Upper lobe of left lung (tissue), 6 donors: Measurements from ENCODE around the gene ASIC3. TPM values are rescaled to one million over a fixed set of nuclear protein-coding genes. Genes with fewer than 3 reads are reported as not detected.

Experiments
- ATAC-seq, 2 donors: fragments of 200-7000 bp; cut with Tn5 transposase; one replicate each; pipeline ENCODE4 v1.9.1; 2022; ENCODE audit warnings: mild to moderate bottlenecking in 2 of 2, moderate library complexity in 2 of 2; ENCODE audit not compliant: low FRiP score in 2 of 2
- DNase-seq, 2 donors: peaks; one replicate each; pipeline ENCODE4 v3.0.0-alpha.2; 2019 to 2020
- H3K27ac ChIP-seq, 4 donors: fragments of 200-600 bp; sonication (generic); one replicate each; pipeline ENCODE4 v1.5.1; 2016 to 2019
- H3K27me3 ChIP-seq, 4 donors: fragments of 200-600 bp; sonication (generic); one replicate each; pipeline ENCODE4 v1.5.1; 2017 to 2019
- H3K36me3 ChIP-seq, 4 donors: fragments of 200-600 bp; sonication (generic); one replicate each; pipeline ENCODE4 v1.5.1; 2016 to 2019
- H3K4me1 ChIP-seq, 4 donors: fragments of 200-600 bp; sonication (generic); one replicate each; pipeline ENCODE4 v1.5.1; 2018 to 2019
- H3K4me3 ChIP-seq, 4 donors: fragments of 200-600 bp; sonication (generic); one replicate each; pipeline ENCODE4 v1.5.1; 2017 to 2019; ENCODE audit warnings: mild to moderate bottlenecking in 2 of 4, moderate library complexity in 1 of 4
- H3K9me3 ChIP-seq, 4 donors: fragments of 200-600 bp; sonication (generic); one replicate each; pipeline ENCODE4 v1.5.1; 2018 to 2019
- EP300 ChIP-seq, 4 donors: sonication (generic); formaldehyde crosslinking; IDR thresholded peaks; one replicate each; pipeline ENCODE4 v1.5.1; 2017; ENCODE audit warnings: antibody characterized with exemption in 4 of 4, control low read depth in 2 of 4
- POLR2A ChIP-seq, 4 donors: fragments of 450-650 bp; IDR thresholded peaks; one replicate each; pipeline ENCODE4 v1.5.1; 2016 to 2017; ENCODE audit warnings: antibody characterized with exemption in 4 of 4, mild to moderate bottlenecking in 2 of 4
- POLR2AphosphoS5 ChIP-seq, 2 donors: sonication (generic); formaldehyde crosslinking; IDR thresholded peaks; one replicate each; pipeline ENCODE4 v1.5.1; 2017; ENCODE audit warnings: antibody characterized with exemption in 2 of 2
- WGBS, 2 donors: methylation state at CpG; one replicate each; pipeline ENCODE4 v1.1.5; 2017 to 2018; 5-methylcytosine and 5-hydroxymethylcytosine counted together
- total RNA-seq, 6 donors: library from RNA; depleted of rRNA in 4 of 6; stranded (reverse); fragments of >200 nt in 4 of 6; gene quantifications; one replicate each; pipeline versions ENCODE4 v1.1.0 to v1.2.1, GENCODE V29; 2016 to 2021
- TF ChIP-seq, protein P1 (sequence below), 6 experiments: fragments of 450-650 bp in 4 of 6; fragments of 200-600 bp in 2 of 6; sonication (generic) in 2 of 6; IDR thresholded peaks; one replicate each; pipeline ENCODE4 v1.5.1; 2016 to 2019; ENCODE audit warnings: antibody characterized with exemption in 6 of 6
- donor health status: DM: no; HTN: no; CAD: no; lungs with moderate emphysema.
- donor health status: DM: no; HTN: yes; CAD: no; lungs with severe emphysema.

ASIC3 gene
- total RNA-seq, 6 donors from 2014 or later, result 2.1 to 37.7 (median 4.0) TPM

DNA sequence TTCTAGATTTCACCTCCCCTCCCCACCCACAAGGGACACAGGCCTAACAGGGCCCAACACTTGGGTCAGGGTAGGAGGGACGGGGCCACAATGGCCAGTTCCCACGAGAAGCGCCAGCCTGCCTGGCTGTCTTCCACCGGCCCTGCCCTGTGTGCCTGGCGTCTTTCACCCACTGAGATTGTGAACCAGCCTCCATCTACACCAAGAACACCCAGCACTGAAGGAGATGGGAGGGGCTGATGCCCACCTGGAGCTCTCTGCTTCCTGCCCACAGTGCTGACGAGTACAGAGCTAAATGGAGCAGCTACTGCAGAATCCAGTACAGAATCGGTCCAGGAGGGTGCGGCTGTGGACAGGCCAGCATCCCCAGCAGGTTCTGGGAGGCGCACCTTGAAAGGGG, 2.4 kb upstream of the ASIC3 start:
- no peaks in the 10 kb centered on the region for H3K9me3 ChIP-seq
- H3K36me3 ChIP-seq, result peaks cover 0 to 32% (median 16%) of the 10 kb centered on the region in 4 donors
- DNase-seq (no peak), ATAC-seq (no peak)
- TF ChIP-seq POLR2AphosphoS5 (IDR thresholded peaks at IDR 0.05), result no peak
- TF ChIP-seq POLR2A (IDR thresholded peaks at IDR 0.05), result no peak
- TF ChIP-seq, protein P1, sequence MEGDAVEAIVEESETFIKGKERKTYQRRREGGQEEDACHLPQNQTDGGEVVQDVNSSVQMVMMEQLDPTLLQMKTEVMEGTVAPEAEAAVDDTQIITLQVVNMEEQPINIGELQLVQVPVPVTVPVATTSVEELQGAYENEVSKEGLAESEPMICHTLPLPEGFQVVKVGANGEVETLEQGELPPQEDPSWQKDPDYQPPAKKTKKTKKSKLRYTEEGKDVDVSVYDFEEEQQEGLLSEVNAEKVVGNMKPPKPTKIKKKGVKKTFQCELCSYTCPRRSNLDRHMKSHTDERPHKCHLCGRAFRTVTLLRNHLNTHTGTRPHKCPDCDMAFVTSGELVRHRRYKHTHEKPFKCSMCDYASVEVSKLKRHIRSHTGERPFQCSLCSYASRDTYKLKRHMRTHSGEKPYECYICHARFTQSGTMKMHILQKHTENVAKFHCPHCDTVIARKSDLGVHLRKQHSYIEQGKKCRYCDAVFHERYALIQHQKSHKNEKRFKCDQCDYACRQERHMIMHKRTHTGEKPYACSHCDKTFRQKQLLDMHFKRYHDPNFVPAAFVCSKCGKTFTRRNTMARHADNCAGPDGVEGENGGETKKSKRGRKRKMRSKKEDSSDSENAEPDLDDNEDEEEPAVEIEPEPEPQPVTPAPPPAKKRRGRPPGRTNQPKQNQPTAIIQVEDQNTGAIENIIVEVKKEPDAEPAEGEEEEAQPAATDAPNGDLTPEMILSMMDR (IDR thresholded peaks at IDR 0.05), result no peak
- TF ChIP-seq EP300 (IDR thresholded peaks at IDR 0.05), result no peak
- H3K27ac ChIP-seq, result no peak overlapping the region
- WGBS, 2 donors, result 78 to 87% methylated on average over 6 to 9 of the region's 9 CpGs
- H3K4me1 ChIP-seq, result peaks cover 3 to 16% (median 5%) of the 10 kb centered on the region in 4 donors
- H3K4me3 ChIP-seq, result no peak overlapping the region
- H3K27me3 ChIP-seq, result no peaks in the 10 kb centered on the region

DNA sequence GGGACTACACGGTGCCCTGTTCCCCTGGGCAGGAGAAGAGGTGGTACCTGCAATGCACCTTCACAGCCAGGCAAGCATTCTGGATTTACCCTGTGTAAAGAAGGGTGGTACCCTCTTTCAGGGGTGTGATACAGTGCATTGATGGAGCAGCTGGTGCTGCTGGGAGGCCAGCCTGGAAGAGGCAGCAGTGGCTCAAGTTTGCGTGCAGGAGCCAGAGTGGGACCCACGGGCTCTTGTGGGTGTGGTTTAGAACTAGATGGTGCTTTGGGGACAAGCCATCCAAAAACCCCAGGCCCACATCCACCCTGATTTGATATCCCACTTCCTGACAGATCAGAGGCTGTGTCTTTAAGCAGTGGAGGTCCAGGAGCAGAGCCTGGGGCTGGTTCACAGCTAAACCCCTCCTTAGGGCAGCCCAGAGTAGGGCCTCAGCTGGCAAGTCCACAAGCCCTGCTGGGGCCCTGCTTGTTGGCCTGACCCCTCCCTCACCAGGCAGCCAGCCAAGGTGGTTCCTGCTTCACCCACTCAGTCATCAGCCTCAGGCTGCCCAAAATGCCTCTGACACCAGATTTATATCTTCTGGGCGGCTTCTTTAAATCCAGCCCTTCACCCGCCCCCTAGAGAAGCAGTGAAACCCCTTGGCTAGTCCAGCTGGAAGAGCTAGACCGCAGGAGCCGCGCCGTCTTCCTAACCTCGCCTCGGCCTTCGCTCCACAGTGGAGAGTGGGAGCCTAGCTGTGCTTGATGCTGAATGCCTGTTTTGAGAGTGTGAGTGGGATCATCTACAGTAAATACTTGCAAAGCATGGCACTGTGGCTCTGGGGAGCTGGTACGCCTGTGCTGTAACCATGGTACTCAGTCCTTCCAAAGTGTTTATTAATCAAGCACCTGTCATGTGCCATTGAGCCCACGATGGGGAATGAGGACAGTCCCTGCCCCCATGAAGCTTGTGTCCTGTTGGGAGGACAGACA, 1.4 kb upstream of the ASIC3 start:
- Histone ChIP-seq H3K27me3 (no peaks in the 10 kb centered on the region), H3K36me3 (peaks cover 0 to 26% (median 13%) of the 10 kb centered on the region in 4 donors), H3K27ac (no peak overlapping the region), H3K9me3 (no peaks in the 10 kb centered on the region), H3K4me3 (no peak overlapping the region), H3K4me1 (peaks cover 8 to 25% (median 10%) of the 10 kb centered on the region in 4 donors)
- 38 to 41% methylated on average over 6 to 14 of the region's 14 CpGs for whole genome bisulfite sequencing, 2 donors
- peak in 1 of 2 donors; percentile 16 for ATAC-seq
- DNase-seq, result no peak
- TF ChIP-seq, protein P1 (IDR thresholded peaks at IDR 0.05), result no peak
- no peak for TF ChIP-seq POLR2A (IDR thresholded peaks at IDR 0.05)
- TF ChIP-seq POLR2AphosphoS5 (IDR thresholded peaks at IDR 0.05), result no peak
- no peak for TF ChIP-seq EP300 (IDR thresholded peaks at IDR 0.05)

DNA sequence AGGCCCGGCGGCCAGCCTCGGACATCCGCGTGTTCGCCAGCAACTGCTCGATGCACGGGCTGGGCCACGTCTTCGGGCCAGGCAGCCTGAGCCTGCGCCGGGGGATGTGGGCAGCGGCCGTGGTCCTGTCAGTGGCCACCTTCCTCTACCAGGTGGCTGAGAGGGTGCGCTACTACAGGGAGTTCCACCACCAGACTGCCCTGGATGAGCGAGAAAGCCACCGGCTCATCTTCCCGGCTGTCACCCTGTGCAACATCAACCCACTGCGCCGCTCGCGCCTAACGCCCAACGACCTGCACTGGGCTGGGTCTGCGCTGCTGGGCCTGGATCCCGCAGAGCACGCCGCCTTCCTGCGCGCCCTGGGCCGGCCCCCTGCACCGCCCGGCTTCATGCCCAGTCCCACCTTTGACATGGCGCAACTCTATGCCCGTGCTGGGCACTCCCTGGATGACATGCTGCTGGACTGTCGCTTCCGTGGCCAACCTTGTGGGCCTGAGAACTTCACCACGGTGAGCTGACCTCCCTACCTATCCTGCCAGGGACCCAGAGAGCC, 656 bp downstream of the ASIC3 start:
- Histone ChIP-seq H3K9me3 (no peaks in the 10 kb centered on the region), H3K36me3 (peaks cover 0 to 18% (median 10%) of the 10 kb centered on the region in 4 donors), H3K27me3 (no peaks in the 10 kb centered on the region), H3K4me1 (peaks cover 11 to 36% (median 12%) of the 10 kb centered on the region in 4 donors), H3K27ac (no peak overlapping the region), H3K4me3 (no peak overlapping the region)
- WGBS, 2 donors, result 88 to 91% methylated on average over 30 to 38 of the region's 38 CpGs
- DNase-seq (peak in 1 of 2 donors; percentile 86), ATAC-seq (no peak)
- TF ChIP-seq POLR2A (IDR thresholded peaks at IDR 0.05) (no peak), POLR2AphosphoS5 (IDR thresholded peaks at IDR 0.05) (no peak), EP300 (IDR thresholded peaks at IDR 0.05) (no peak)
- TF ChIP-seq, protein P1 (IDR thresholded peaks at IDR 0.05), result no peak

DNA sequence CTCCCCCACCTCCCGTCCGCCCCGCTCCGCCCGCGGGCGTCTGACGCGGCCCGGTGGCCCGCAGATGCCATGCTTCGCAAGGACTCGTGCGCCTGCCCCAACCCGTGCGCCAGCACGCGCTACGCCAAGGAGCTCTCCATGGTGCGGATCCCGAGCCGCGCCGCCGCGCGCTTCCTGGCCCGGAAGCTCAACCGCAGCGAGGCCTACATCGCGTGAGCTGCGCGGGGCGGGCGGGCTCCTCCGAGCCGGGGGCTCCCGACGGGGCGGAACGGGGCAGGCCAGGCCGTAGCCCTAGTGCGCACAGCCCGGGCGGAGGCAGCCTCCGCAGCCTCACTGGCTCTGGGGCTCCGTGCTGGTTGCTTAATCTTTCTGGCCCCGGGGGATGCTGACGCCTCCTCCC, 2.8 kb downstream of the ASIC3 start:
- ATAC-seq (peak in 1 of 2 donors; percentile 69), DNase-seq (peak in 1 of 2 donors; percentile 94)
- TF ChIP-seq, protein P1 (IDR thresholded peaks at IDR 0.05), result no peak
- peak in 1 of 2 donors; percentile 6 for TF ChIP-seq POLR2AphosphoS5 (IDR thresholded peaks at IDR 0.05)
- WGBS, 2 donors, result 5 to 6% methylated on average over 13 to 34 of the region's 50 CpGs
- no peaks in the 10 kb centered on the region for H3K9me3 ChIP-seq
- no peaks in the 10 kb centered on the region for H3K27me3 ChIP-seq
- H3K4me3 ChIP-seq, result peak overlapping the region in 1 of 4 donors; percentile 3
- peaks cover 11 to 36% (median 12%) of the 10 kb centered on the region in 4 donors for H3K4me1 ChIP-seq
- H3K36me3 ChIP-seq, result peaks cover 0 to 3% (median 0%) of the 10 kb centered on the region in 4 donors
- no peak overlapping the region for H3K27ac ChIP-seq
